ENCODE data around the gene FBRSL1.

Gene FBRSL1

DNA sequence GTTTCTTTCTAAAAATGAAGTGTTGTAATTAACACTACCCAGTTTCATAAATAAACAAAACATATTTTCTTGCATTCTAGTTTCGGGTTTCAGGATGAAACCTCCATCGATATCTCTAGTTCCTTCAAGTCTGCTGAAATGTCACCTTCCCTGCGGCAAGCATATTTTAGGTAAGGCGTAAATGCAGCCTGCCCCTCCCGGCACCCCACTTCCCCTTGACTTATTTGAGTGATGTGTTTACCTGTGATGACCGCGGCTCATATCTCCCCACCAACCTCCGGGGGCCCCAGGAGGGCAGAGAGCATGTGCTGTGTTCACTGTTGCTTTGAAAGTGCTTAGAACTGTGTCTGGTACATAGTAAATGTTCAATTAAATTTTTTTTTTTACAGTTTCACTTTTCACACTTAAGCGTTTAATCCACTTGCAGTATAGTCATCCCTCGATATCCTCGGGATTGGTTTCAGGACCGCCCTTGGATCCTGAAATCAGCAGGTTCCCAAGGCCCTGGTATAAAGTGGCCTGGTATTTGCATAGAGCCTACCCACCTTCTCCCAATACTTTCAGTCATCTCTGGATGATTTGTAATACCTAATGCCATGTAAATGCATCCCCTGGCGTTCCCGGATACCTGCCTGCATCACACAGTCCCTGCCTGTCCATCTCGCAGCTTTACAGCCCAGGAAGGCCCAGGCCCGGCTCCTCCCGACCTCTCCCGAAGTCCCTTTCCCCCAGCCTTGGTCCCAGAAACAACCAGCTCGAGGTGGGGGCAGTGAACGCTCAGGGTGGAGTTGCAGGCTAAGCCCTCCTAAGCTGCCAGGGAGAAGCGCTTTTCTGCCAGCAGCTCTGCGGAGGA lies 40.2 kb upstream of the FBRSL1 start:
- no peaks in the 10 kb centered on the region for H3K4me1 ChIP-seq
- no peaks in the 10 kb centered on the region for H3K9me3 ChIP-seq
- no peak for DNase-seq (ENCODE audit: low spot score in 2 of 2)
- H3K27me3 ChIP-seq (ENCODE audit: low read depth): no peaks in the 10 kb centered on the region
- in situ Hi-C loops (cut with MboI; ENCODE audit: low sequenced_read_pairs): no loop called here
- H3K4me3 ChIP-seq: no peak overlapping the region
- no peaks in the 10 kb centered on the region for H3K36me3 ChIP-seq (replicated peaks)

DNA sequence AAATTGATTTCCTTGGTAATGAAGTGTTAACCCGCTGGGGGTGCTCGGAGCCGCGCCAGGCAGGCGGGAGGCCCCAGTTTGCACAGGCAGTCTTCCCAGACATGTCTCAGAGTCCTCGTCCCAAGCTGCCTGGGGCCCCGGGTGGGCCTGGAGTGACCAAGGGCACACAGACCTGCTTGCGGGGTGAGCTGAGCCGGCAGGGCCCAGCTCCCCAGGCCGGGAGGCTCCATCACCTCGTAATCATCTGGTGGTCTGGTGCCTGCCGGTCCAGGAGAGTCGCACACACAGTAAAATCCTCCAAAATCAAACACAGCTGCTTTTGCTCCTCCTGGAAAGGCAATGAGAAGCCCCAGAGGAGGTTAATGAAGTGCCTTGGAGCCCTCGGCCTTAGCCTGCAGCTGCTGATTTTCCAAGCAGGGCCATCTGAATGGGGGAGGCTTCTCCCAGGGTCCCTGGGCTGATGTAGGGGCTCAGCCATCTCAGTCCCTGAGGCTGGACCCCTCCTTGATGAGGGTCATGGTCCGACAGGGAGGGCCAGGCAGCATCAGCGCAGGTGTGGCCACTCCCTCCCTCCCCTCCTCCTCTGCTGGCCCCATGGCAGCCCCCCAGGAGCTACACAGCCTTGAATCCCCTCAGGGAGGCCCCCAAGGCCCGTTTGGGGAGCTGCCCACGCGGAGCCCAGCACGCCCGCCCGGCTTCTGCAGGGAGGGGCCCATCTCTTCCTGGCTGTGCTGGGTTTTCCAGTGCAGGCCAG lies 39.4 kb upstream of the FBRSL1 start:
- H3K27me3 ChIP-seq (ENCODE audit: low read depth): no peaks in the 10 kb centered on the region
- H3K4me3 ChIP-seq: no peak overlapping the region
- H3K9me3 ChIP-seq: no peaks in the 10 kb centered on the region
- no peak for DNase-seq (ENCODE audit: low spot score in 2 of 2)
- no peaks in the 10 kb centered on the region for H3K36me3 ChIP-seq (replicated peaks)
- H3K4me1 ChIP-seq: no peaks in the 10 kb centered on the region
- in situ Hi-C loops (cut with MboI; ENCODE audit: low sequenced_read_pairs): no loop called here

DNA sequence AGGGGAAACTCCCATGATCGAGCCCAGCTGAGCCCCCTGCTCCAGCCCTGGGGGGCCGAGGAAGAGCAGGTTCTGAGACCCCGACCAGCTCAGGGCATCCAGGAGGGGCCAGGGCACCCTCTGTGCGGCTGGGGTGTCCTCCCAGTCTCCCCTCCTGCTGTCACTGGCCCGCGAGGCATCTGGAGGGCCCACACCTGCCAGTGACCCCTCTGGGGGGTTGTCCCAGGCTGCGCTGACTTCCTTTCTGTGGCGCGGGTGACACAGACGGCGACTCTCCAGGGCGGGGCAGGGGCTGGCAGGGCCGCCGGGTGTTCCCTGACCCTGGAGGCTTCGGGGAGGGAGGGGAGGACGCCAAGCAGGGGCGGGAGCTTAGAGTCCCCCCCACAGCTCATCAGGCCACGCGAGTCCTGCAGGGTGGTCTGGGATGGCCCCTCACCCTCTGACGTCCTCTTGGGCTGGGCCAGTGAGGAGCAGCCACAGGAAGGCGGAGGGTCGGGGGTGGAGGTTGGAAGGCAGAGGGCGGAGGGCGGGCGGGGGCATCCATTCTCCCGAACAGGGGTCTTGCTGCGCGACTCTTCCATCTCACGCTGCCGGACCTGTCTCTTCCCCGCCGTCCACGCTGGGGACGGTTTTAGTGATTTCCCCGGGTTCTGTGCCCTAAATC lies 38.6 kb upstream of the FBRSL1 start:
- no peak for DNase-seq (ENCODE audit: low spot score in 2 of 2)
- Histone ChIP-seq H3K9me3 (no peaks in the 10 kb centered on the region), H3K36me3 (replicated peaks) (no peaks in the 10 kb centered on the region), H3K4me3 (no peak overlapping the region), H3K27me3 (ENCODE audit: low read depth) (no peaks in the 10 kb centered on the region), H3K4me1 (no peaks in the 10 kb centered on the region)
- in situ Hi-C loops (cut with MboI; ENCODE audit: low sequenced_read_pairs): no loop called here

DNA sequence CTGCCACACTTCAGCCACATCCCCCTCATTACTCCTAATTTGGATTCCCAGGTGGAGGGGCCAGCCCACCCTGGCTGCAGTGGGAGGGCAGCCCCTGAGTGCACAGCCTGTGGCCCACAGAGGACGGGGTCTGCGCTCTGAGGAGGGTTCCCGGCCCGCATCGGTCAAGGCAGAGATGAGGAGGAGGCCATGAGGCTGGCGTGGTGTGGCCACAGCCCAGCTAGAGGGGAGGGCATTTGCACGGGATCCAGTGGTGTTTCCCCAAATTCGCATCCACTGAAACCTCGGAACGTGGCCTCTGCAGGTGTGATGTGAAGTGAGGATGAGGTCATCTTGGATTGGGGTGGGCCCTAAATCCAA lies 38.1 kb upstream of the FBRSL1 start:
- in situ Hi-C loops (cut with MboI; ENCODE audit: low sequenced_read_pairs): no loop called here

DNA sequence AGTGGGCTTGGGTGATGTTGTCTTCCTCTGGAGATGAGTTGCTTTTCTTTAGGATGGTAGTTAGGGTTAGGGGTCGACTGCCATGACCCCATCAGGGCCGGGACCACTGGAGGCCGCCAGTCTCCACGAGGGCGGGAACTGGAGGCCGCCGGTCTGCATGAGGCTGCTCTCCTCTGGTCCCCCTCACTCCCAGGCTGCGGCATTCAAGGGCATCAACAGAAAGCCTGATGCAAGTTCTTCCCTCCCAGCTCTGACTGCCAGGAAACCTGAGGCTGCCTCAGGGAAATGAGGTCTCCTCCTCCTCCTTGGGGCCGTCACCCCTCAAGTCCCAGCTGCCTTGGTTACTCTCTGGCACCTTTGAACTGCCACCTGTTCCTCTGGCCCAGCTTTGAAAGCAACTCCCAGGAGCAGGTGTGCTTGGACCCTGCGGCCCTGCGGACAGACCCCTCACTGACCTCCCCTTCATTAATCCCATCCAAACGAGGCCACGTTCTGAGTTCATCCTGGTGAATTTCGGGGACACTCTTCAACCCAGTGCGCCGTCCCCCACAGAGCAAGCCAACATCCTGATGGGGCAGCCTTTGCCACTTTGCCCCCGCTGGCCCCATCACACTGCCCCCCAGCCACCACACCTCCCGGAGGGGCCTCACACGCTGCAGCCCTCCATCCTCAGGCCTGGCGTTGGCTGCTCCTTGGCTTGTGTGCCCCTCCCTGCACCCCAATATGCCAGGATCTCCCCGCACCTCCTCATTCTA lies 37.2 kb upstream of the FBRSL1 start:
- DNase-seq (ENCODE audit: low spot score in 2 of 2): no peak
- Histone ChIP-seq H3K27me3 (ENCODE audit: low read depth) (no peaks in the 10 kb centered on the region), H3K9me3 (no peaks in the 10 kb centered on the region), H3K36me3 (replicated peaks) (no peaks in the 10 kb centered on the region), H3K4me3 (no peak overlapping the region), H3K4me1 (no peaks in the 10 kb centered on the region)
- in situ Hi-C loops (cut with MboI; ENCODE audit: low sequenced_read_pairs): no loop called here

More for the DNA sequence above, 38.1 kb upstream of the FBRSL1 start:
- Histone ChIP-seq H3K36me3 (replicated peaks) (no peaks in the 10 kb centered on the region), H3K27me3 (ENCODE audit: low read depth) (no peaks in the 10 kb centered on the region), H3K4me1 (no peaks in the 10 kb centered on the region), H3K4me3 (no peak overlapping the region), H3K9me3 (no peaks in the 10 kb centered on the region)
- DNase-seq (ENCODE audit: low spot score in 2 of 2): no peak

DNA sequence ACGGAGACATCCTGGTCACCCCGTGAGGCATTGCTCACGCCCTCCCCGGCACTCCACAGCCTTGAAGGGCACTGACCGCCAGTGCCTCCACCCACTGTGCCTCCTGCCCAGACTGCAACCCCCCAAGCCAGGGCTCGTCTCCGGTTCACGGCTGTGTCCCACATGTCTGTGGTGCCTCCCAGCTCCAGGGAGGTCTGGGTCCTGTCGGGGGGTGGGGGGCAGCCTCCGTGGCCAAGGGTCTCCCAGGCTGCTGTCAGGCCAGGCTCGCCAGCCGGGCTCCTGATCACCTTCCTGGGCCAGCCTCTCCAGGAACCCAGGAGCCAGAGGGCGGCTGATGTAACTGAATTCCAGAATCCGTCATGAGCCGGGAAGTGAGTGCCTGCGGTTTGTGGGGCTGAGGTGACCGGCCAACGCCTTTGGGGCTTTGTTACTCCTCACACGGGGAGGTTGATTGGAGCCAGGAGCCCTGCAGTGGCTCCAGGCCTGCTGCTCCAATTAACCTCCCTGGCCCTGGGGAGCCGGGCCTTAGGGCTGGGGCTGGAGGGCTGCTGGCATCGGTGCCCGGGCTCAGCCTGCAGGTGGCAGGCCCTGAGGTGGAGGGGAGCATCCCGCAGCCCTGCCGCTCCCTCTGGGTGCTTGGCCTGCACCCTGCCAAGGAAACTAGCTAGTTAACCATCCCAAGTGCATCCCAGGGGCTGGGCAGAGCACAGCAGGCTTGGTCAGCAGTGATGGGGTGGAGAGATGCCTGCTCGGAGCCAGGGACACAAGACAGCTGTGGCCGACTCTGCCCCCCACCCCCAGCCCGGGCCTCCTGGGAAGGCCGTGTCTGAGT lies 36.4 kb upstream of the FBRSL1 start:
- no peak for DNase-seq (ENCODE audit: low spot score in 2 of 2)
- in situ Hi-C loops (cut with MboI; ENCODE audit: low sequenced_read_pairs): no loop called here

DNA sequence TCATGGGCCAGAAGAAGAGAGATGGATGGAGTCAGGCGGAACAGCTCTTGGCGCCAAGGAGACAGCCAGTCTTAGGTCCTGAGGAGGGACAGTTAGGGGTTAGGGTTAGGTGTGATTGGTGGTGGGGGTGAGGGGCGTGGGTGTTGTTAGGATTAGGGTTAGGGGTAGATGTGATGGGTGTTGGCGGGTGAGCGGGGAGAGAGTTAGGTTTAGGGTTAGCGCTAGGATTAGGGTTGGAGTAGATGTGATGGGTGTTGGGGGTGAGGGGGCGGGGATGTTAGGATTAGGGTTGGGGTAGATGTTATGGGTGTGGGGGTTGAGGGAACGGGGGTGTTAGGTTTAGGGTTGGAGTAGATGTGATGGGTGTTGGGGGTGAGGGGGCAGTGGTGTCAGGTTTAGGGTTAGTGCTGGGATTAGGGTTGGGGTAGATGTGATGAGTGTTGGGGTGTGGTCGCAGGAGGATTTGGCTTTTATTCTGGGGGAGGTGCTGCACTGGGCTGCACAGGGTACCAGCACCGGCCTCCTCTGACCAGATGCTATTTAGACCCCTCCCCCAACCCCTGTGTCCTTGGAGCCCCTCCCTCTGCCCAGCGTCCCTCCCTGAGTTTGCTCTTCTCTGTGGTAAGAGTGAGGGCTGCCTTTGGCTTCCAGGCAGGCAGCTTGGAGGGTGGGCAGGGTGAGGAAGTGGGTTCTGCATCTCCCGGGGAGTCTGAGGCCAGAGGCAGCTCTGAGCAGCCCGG lies 35.6 kb upstream of the FBRSL1 start:
- Histone ChIP-seq H3K4me1 (no peaks in the 10 kb centered on the region), H3K36me3 (replicated peaks) (no peaks in the 10 kb centered on the region), H3K4me3 (no peak overlapping the region), H3K9me3 (no peaks in the 10 kb centered on the region), H3K27me3 (ENCODE audit: low read depth) (no peaks in the 10 kb centered on the region)
- in situ Hi-C loops (cut with MboI; ENCODE audit: low sequenced_read_pairs): no loop called here
- no peak for DNase-seq (ENCODE audit: low spot score in 2 of 2)

More for the DNA sequence above, 36.4 kb upstream of the FBRSL1 start:
- Histone ChIP-seq H3K4me3 (no peak overlapping the region), H3K36me3 (replicated peaks) (no peaks in the 10 kb centered on the region), H3K4me1 (no peaks in the 10 kb centered on the region), H3K27me3 (ENCODE audit: low read depth) (no peaks in the 10 kb centered on the region), H3K9me3 (no peaks in the 10 kb centered on the region)

DNA sequence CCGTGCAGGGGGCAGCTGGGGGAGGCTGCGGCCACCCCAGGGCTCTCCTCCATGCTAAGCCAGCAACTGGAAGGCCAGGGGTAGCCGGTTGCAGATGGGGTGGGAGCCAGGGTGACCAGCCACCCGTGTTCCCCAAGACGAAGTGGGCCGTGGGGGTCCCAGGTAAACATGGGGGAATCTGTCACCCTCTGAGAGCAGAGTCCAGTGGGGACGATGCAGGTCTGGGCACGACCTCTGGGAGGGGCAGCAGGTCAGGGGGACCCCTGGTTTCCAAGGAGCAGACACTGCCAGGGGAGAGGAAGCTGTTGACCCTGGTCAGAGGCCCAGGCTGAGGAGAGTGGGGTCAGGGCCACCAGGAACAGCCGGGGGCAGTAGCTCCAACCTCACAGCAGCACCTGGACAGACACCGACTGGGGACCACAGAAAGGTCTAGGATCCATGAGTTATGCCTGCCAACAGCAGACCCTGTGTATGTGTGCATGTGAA lies 35.0 kb upstream of the FBRSL1 start:
- no peaks in the 10 kb centered on the region for H3K9me3 ChIP-seq
- in situ Hi-C loops (cut with MboI; ENCODE audit: low sequenced_read_pairs): no loop called here
- H3K27me3 ChIP-seq (ENCODE audit: low read depth): no peaks in the 10 kb centered on the region
- H3K36me3 ChIP-seq (replicated peaks): no peaks in the 10 kb centered on the region
- H3K4me3 ChIP-seq: no peak overlapping the region
- DNase-seq (ENCODE audit: low spot score in 2 of 2): no peak
- no peaks in the 10 kb centered on the region for H3K4me1 ChIP-seq

DNA sequence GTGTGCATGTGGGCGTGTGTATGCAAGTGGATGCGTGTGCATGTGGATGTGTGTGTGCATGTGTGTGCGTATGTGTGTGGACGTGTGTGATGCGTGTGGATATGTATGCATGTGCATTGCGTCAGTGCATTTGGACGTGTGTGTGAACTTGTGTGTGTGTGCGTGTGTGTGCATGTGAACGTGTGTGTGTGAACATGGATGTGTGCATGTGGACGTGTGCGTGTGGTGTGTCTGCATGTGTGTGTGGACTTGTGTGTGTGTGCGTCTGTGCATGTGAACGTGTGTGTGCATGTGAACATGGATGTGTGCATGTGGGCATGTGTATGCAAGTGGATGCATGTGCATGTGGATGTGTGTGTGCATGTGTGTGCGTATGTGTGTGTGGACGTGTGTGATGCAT lies 34.4 kb upstream of the FBRSL1 start:
- H3K4me1 ChIP-seq: no peaks in the 10 kb centered on the region
- no peaks in the 10 kb centered on the region; the same call in 1 of the 2 replicates for H3K9me3 ChIP-seq
- DNase-seq (ENCODE audit: low spot score in 2 of 2): no peak
- in situ Hi-C loops (cut with MboI; ENCODE audit: low sequenced_read_pairs): no loop called here
- no peaks in the 10 kb centered on the region for H3K36me3 ChIP-seq (replicated peaks)
- no peak overlapping the region for H3K4me3 ChIP-seq
- H3K27me3 ChIP-seq (ENCODE audit: low read depth): no peaks in the 10 kb centered on the region

DNA sequence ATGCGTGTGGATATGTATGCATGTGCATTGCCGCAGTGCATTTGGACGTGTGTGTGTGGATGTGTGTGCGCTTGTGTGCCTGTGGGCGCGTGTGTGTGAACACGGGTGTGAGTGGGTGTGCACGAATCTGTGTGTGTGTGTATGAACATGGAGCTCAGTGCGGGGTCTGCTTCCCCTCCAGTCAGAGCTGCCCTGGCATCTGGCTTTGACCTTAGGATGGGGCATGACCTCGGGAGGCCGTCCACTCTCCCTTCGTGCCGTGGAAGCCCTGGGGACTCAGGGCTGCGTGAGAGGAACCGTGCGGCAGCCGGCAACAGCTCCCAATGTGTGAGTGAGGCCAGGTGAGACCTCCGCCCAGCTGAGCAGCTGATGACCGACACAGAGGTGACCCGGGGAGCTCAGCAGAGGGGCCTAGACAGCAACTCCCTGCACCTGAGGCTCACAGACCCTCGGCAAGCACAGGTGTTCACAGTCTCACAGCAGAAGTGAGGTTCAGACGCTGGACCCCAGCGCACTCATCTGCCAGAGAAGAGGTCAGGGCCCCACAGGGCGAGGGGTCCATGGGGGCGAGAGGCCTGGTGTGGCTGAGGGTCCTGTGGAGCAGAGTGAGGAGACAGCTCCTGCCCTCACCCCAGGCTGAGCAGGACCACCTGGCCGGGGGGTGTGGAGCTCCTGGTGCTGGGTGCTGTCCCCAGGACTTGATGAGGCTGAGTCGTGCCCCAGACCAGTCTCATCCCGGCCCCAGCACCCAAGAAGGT lies 33.6 kb upstream of the FBRSL1 start:
- H3K9me3 ChIP-seq: no peaks in the 10 kb centered on the region; the same call in 1 of the 2 replicates
- in situ Hi-C loops (cut with MboI; ENCODE audit: low sequenced_read_pairs): no loop called here
- no peak overlapping the region for H3K4me3 ChIP-seq
- no peaks in the 10 kb centered on the region for H3K36me3 ChIP-seq (replicated peaks)
- H3K27me3 ChIP-seq (ENCODE audit: low read depth): no peaks in the 10 kb centered on the region
- H3K4me1 ChIP-seq: no peaks in the 10 kb centered on the region
- DNase-seq (ENCODE audit: low spot score in 2 of 2): no peak

DNA sequence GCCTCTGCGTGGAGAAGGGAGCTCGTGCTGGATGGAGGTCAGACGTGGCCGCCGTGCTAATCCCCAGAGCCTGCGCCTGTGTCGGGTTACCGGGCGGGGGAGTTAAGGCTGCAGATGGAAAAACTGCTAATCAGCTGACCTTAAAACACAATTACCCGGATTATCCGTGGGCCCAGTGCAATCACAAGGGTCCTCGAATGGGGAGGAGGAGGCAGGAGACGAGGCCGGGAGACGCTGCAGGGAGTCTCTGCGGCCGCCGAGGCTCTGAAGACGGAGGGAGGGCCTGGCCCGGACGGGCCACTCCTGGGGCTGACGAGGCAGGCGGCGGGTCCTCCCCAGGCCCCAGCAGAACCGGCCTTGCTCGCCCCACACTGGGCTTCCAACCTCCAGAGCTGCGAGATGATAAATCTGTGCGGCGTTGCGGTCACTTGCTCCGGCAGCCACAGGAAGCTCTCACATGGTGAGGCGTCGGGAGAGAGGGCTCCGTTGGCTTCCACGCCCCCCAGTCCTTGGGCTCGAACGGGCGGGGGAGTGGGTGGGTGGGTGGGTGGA lies 32.9 kb upstream of the FBRSL1 start:
- Histone ChIP-seq H3K4me3 (no peak overlapping the region), H3K9me3 (no peaks in the 10 kb centered on the region; the same call in 1 of the 2 replicates), H3K4me1 (no peaks in the 10 kb centered on the region), H3K36me3 (replicated peaks) (no peaks in the 10 kb centered on the region), H3K27me3 (ENCODE audit: low read depth) (no peaks in the 10 kb centered on the region)
- in situ Hi-C loops (cut with MboI; ENCODE audit: low sequenced_read_pairs): no loop called here
- DNase-seq (ENCODE audit: low spot score in 2 of 2): no peak
